ENCODE results near the gene TTC9B.

Gene TTC9B

GRCh38 chr19:40255619-40256166 lies 37.5 kb upstream of the TTC9B start:
- TF ChIP-seq REST (IDR thresholded peaks at IDR 0.05; ENCODE audit: insufficient read depth in 1 of 2, low read depth in 2 of 2, low read length in 2 of 2): no peak
- TF ChIP-seq POLR2AphosphoS5 (IDR thresholded peaks at IDR 0.05; ENCODE audit: low read depth, low read length): no peak
- no peak for TF ChIP-seq SIN3A (IDR thresholded peaks at IDR 0.05; ENCODE audit: borderline replicate concordance, insufficient read depth, low read length)
- TF ChIP-seq FOXP2 (optimal IDR thresholded peaks at IDR 0.05; ENCODE audit: borderline replicate concordance, extremely low read depth, extremely low read length, insufficient read depth): no peak
- TF ChIP-seq TAF1 (IDR thresholded peaks at IDR 0.05; ENCODE audit: borderline replicate concordance, insufficient read depth, low read length): no peak

- TF ChIP-seq REST (IDR thresholded peaks at IDR 0.05; ENCODE audit: insufficient read depth in 1 of 2, low read depth in 2 of 2, low read length in 2 of 2): no peak
- no peak for TF ChIP-seq SIN3A (IDR thresholded peaks at IDR 0.05; ENCODE audit: borderline replicate concordance, insufficient read depth, low read length)
- TF ChIP-seq TAF1 (IDR thresholded peaks at IDR 0.05; ENCODE audit: borderline replicate concordance, insufficient read depth, low read length): no peak
- no peak for TF ChIP-seq FOXP2 (optimal IDR thresholded peaks at IDR 0.05; ENCODE audit: borderline replicate concordance, extremely low read depth, extremely low read length, insufficient read depth)
- TF ChIP-seq POLR2AphosphoS5 (IDR thresholded peaks at IDR 0.05; ENCODE audit: low read depth, low read length): no peak
Measured at GRCh38 chr19:40254714-40255418, 36.7 kb upstream of the TTC9B start.

- TF ChIP-seq REST (IDR thresholded peaks at IDR 0.05; ENCODE audit: insufficient read depth in 1 of 2, low read depth in 2 of 2, low read length in 2 of 2) (no peak), TAF1 (IDR thresholded peaks at IDR 0.05; ENCODE audit: borderline replicate concordance, insufficient read depth, low read length) (no peak), SIN3A (IDR thresholded peaks at IDR 0.05; ENCODE audit: borderline replicate concordance, insufficient read depth, low read length) (no peak), POLR2AphosphoS5 (IDR thresholded peaks at IDR 0.05; ENCODE audit: low read depth, low read length) (no peak), FOXP2 (optimal IDR thresholded peaks at IDR 0.05; ENCODE audit: borderline replicate concordance, extremely low read depth, extremely low read length, insufficient read depth) (no peak)
Measured at GRCh38 chr19:40253611-40254092, 35.5 kb upstream of the TTC9B start.

- TF ChIP-seq SIN3A (IDR thresholded peaks at IDR 0.05; ENCODE audit: borderline replicate concordance, insufficient read depth, low read length): no peak
- no peak for TF ChIP-seq POLR2AphosphoS5 (IDR thresholded peaks at IDR 0.05; ENCODE audit: low read depth, low read length)
- no peak for TF ChIP-seq FOXP2 (optimal IDR thresholded peaks at IDR 0.05; ENCODE audit: borderline replicate concordance, extremely low read depth, extremely low read length, insufficient read depth)
- no peak for TF ChIP-seq TAF1 (IDR thresholded peaks at IDR 0.05; ENCODE audit: borderline replicate concordance, insufficient read depth, low read length)
- TF ChIP-seq REST (IDR thresholded peaks at IDR 0.05; ENCODE audit: insufficient read depth in 1 of 2, low read depth in 2 of 2, low read length in 2 of 2): no peak
Measured at GRCh38 chr19:40252395-40252794, 34.2 kb upstream of the TTC9B start.
